PC-3 (cell line): Measurements from ENCODE around the gene FAHD1.

Source experiments
- CTCF ChIP-seq: fragments of 300-600 bp; sonication (generic); conservative IDR thresholded peaks from 2 replicates; pipeline ENCODE4 v1.5.1; 2017; ENCODE audit warnings: antibody characterized with exemption, low read depth, mild to moderate bottlenecking, low read length
- EZH2 ChIP-seq: fragments of 300-600 bp; sonication (generic); IDR thresholded peaks from one replicate; pipeline ENCODE4 v1.6.1; 2017; ENCODE audit warnings: antibody characterized with exemption, mild to moderate bottlenecking, low read length; ENCODE audit not compliant: unreplicated experiment

DNA sequence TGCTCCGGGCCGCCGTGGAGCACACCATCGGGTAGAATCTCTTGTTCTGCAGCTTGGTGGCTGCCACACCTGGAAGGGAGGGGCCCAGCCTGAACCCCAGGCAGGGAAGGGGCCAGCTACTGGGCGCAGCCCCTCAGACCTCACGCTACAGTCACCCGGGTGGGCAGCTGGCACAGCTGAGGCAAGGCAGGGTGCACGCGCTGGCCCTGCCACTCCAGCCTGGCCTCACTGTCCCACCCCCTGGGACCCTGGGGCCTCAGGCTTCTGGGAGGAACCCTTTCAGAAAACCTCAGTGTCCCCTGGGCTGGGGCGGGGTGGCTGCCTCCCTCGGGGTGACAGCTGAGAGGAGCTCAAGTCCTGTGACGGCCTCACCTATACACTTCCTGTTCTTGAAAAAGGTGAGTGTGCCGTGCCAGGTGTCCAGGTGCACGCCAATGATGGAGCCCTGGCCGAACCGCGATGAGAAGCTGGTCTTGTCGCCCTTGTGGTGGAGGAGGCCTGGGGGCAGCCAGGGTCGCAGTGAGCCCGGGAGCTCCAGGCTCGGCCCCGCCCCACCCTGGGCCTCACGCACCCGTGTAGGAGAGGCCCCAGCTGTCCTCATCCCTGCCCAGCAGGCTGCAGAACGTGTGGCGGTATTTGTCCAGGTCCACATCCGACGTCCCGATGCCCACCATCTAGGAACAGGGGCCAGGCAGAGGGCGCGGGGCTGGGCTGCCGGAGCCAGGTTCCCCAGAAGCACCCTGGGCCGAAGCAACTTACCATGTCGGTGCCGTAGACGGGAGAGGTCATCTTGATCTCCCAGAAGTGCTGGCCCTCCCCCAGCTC, 49.4 kb upstream of the FAHD1 start:
- TF ChIP-seq CTCF (no peak), EZH2 (no peak)
